Panc1 (cell line): ENCODE measurements around the gene SSPN. TPM values are rescaled to one million over a fixed set of nuclear protein-coding genes. Genes with fewer than 3 reads are reported as not detected.

Experiments used
- ATAC-seq: fragments of 200-7000 bp; cut with Tn5 transposase; 2 replicates; pipeline ENCODE4 v1.9.1; 2020; ENCODE audit warnings: mild to moderate bottlenecking, moderate library complexity
- BruUV-seq: library from RNA; stranded (reverse); fragments of 400-500 nt; replicated peaks from 2 replicates; lab custom pipeline; 2021; lab: Mats Ljungman, UMichigan
- CTCF ChIA-PET: fragments of 300-600 bp; sonication (Branson Sonifier 250); formaldehyde crosslinking; loops from one replicate; lab custom pipeline; 2022; ENCODE audit warnings: antibody characterized with exemption; lab: Charles Lee
- POLR2A ChIA-PET: fragments of 300-600 bp; sonication (Branson Sonifier 250); formaldehyde crosslinking; loops from one replicate; lab custom pipeline; 2022; ENCODE audit warnings: antibody characterized with exemption; lab: Charles Lee
- DNase-seq: peaks from one replicate; pipeline ENCODE4 v3.0.0-alpha.2; 2010; ENCODE audit warnings: low read depth, low spot score
- H3K27ac ChIP-seq: 2 replicates; pipeline ENCODE4 v1.5.1; 2011; ENCODE audit warnings: mild to moderate bottlenecking, low read length, inconsistent platforms
- H3K27me3 ChIP-seq: fragments of 200-500 bp; sonication (Bioruptor generic); 2 replicates; pipeline ENCODE4 v1.6.0; 2014; ENCODE audit warnings: low read length, inconsistent platforms; ENCODE audit not compliant: control insufficient read depth, insufficient read depth
- H3K36me3 ChIP-seq: fragments of 200-500 bp; sonication (Bioruptor generic); 2 replicates; pipeline ENCODE4 v1.5.1; 2014; ENCODE audit warnings: inconsistent platforms, mild to moderate bottlenecking, low read length, moderate library complexity; ENCODE audit not compliant: control insufficient read depth, insufficient read depth
- H3K4me1 ChIP-seq: 2 replicates; pipeline ENCODE4 v1.5.1; 2011; ENCODE audit warnings: inconsistent platforms, mild to moderate bottlenecking, low read length, moderate library complexity; ENCODE audit not compliant: control insufficient read depth, insufficient read depth
- H3K4me3 ChIP-seq, 2 experiments: 2 replicates each; pipeline ENCODE4 v1.5.1; 2011 to 2012; ENCODE audit warnings: low read depth in 2 of 2, low read length in 2 of 2, mild to moderate bottlenecking in 2 of 2, inconsistent platforms in 1 of 2, moderate library complexity in 1 of 2
- H3K9me3 ChIP-seq: fragments of 200-500 bp; sonication (Bioruptor generic); 2 replicates; pipeline ENCODE4 v1.5.1; 2014; ENCODE audit warnings: low read depth, mild to moderate bottlenecking, inconsistent platforms, low read length, moderate library complexity; ENCODE audit not compliant: control insufficient read depth, insufficient read depth
- CTCF ChIP-seq: fragments of 450-650 bp; IDR thresholded peaks from 2 replicates; pipeline ENCODE4 v1.5.1; 2017; ENCODE audit warnings: mild to moderate bottlenecking
- POLR2AphosphoS5 ChIP-seq: IDR thresholded peaks from 2 replicates; pipeline ENCODE4 v1.6.1; 2012; ENCODE audit warnings: mild to moderate bottlenecking, low read depth, low read length, moderate library complexity
- REST ChIP-seq, 2 experiments: IDR thresholded peaks; 2 replicates each; pipeline ENCODE4 v1.6.1; 2011 to 2012; ENCODE audit warnings: low read depth in 2 of 2, control low read depth in 1 of 2, low read length in 1 of 2, mild to moderate bottlenecking in 1 of 2, moderate library complexity in 1 of 2; ENCODE audit not compliant: insufficient read depth in 1 of 2
- SIN3A ChIP-seq: IDR thresholded peaks from 2 replicates; pipeline ENCODE4 v1.6.1; 2012; ENCODE audit warnings: low read depth, mild to moderate bottlenecking, low read length, moderate library complexity, borderline replicate concordance; ENCODE audit not compliant: insufficient read depth
- TCF7L2 ChIP-seq: IDR thresholded peaks from 2 replicates; pipeline ENCODE4 v1.6.1; 2011; ENCODE audit warnings: mild to moderate bottlenecking, low read depth, low read length, inconsistent platforms
- in situ Hi-C: cut with HindIII; loops from 2 replicates; pipeline ENCODE4 v1.10.0; 2016; ENCODE audit warnings: low sequenced_read_pairs, low pct_unique_long_range_greater_than_20kb
- intact Hi-C: fragments of 100-400 bp; cut with micrococcal nuclease; formaldehyde crosslinking; loops from one replicate; pipeline ENCODE4 v1.10.0; 2022; ENCODE audit not compliant: unreplicated experiment
- total RNA-seq: library from RNA; stranded (reverse); gene quantifications from one replicate; pipeline ENCODE4 v1.2.1, GENCODE V29; 2021; ENCODE audit not compliant: unreplicated experiment

Gene SSPN
- total RNA-seq, 1 experiment from 2014 or later: 23.4 TPM

GRCh38 chr12:26271889-26272492, 76.6 kb downstream of the SSPN start:
- Histone ChIP-seq H3K9me3 (peaks cover 4% of the 10 kb centered on the region; the same call in 1 of the 2 replicates), H3K4me1 (peaks cover 60% of the 10 kb centered on the region), H3K36me3 (no peaks in the 10 kb centered on the region), H3K4me3 (no peak overlapping the region), H3K27ac (peak overlapping the region; percentile 98), H3K27me3 (no peaks in the 10 kb centered on the region)
- POLR2A ChIA-PET: interaction anchor here (0.5 to 0.7 kb wide), 2 partner anchors 151 to 418 kb away, joined by 3 to 17 read pairs; no protein-coding TSS in a partner anchor
- BruUV-seq: no TSS peak
- TF ChIP-seq POLR2AphosphoS5 (peak; percentile 53), CTCF (no peak), SIN3A (no peak), REST (IDR thresholded peaks at IDR 0.05; ENCODE audit: insufficient read depth in 1 of 2, low read depth in 2 of 2, low read length in 1 of 2) (no peak)
- intact Hi-C loops: loop anchor here (5.0 kb wide), 1 partner anchor 75 kb away; the partner anchor contains the start of gene SSPN
- in situ Hi-C loops: no loop called here
- ATAC-seq: no peak
- CTCF ChIA-PET: interaction anchor here (0.6 to 0.8 kb wide), 2 partner anchors 149 to 261 kb away, joined by 3 read pairs; no protein-coding TSS in a partner anchor
- DNase-seq: no peak

- Histone ChIP-seq H3K9me3 (peaks cover 4% of the 10 kb centered on the region; the same call in 1 of the 2 replicates), H3K4me1 (peaks cover 64% of the 10 kb centered on the region), H3K36me3 (no peaks in the 10 kb centered on the region), H3K27me3 (no peaks in the 10 kb centered on the region), H3K4me3 (no peak overlapping the region), H3K27ac (peak overlapping the region; percentile 98)
- ATAC-seq: no peak
- intact Hi-C loops (loop anchor here (5.0 kb wide), 1 partner anchor 76 kb away; the partner anchor contains the start of gene SSPN), in situ Hi-C loops (no loop called here)
- ChIA-PET POLR2A (interaction anchor here (0.8 kb wide), 1 partner anchor 153 kb away, joined by 3 read pairs; no protein-coding TSS in a partner anchor), CTCF (interaction anchor here (0.8 kb wide), 1 partner anchor 150 kb away, joined by 3 read pairs; no protein-coding TSS in a partner anchor)
- TF ChIP-seq REST (IDR thresholded peaks at IDR 0.05; ENCODE audit: insufficient read depth in 1 of 2, low read depth in 2 of 2, low read length in 1 of 2) (no peak), SIN3A (no peak), TCF7L2 (no peak), CTCF (no peak), POLR2AphosphoS5 (no peak)
- no peak for DNase-seq
- no TSS peak for BruUV-seq
Observed at GRCh38 chr12:26272851-26273250, 77.5 kb downstream of the SSPN start.
